NT2/D1 (cell line): ENCODE measurements around the gene XYLT1.

Experiments used
- DNase-seq: peaks from one replicate; pipeline ENCODE4 v3.0.0-alpha.2; 2011; ENCODE audit warnings: low read depth, low spot score
- H3K27me3 ChIP-seq: 2 replicates; pipeline ENCODE4 v1.6.0; 2011; ENCODE audit warnings: mild to moderate bottlenecking; ENCODE audit not compliant: insufficient read length, insufficient read depth
- H3K36me3 ChIP-seq: 2 replicates; pipeline ENCODE4 v1.6.1; 2011; ENCODE audit warnings: mild to moderate bottlenecking, low read length, mixed read lengths; ENCODE audit not compliant: insufficient read depth, insufficient read length
- H3K4me1 ChIP-seq: 2 replicates; pipeline ENCODE4 v1.5.1; 2011; ENCODE audit not compliant: insufficient read depth, insufficient read length
- H3K4me3 ChIP-seq: 2 replicates; pipeline ENCODE4 v1.5.1; 2011; ENCODE audit warnings: low read depth; ENCODE audit not compliant: insufficient read length
- H3K9ac ChIP-seq: 2 replicates; pipeline ENCODE4 v1.6.0; 2011; ENCODE audit warnings: low read depth; ENCODE audit not compliant: insufficient read length
- H3K9me3 ChIP-seq: 2 replicates; pipeline ENCODE4 v1.5.1; 2011; ENCODE audit warnings: mild to moderate bottlenecking, low read length; ENCODE audit not compliant: insufficient read depth
- SUZ12 ChIP-seq: IDR thresholded peaks from 2 replicates; pipeline ENCODE4 v1.6.1; 2011; ENCODE audit not compliant: insufficient read length, insufficient read depth; ENCODE audit errors: extremely low read depth
- YY1 ChIP-seq: IDR thresholded peaks from 2 replicates; pipeline ENCODE4 v1.6.1; 2011; ENCODE audit not compliant: insufficient read length, insufficient read depth
- ZNF274 ChIP-seq: IDR thresholded peaks from 2 replicates; pipeline ENCODE4 v1.6.1; 2011; ENCODE audit warnings: mild to moderate bottlenecking, low read depth, low read length

Gene XYLT1

GRCh38 chr16:17407321-17407720 is 63.4 kb downstream of the XYLT1 start:
- no peaks in the 10 kb centered on the region for H3K27me3 ChIP-seq
- H3K9me3 ChIP-seq, result peaks cover 10% of the 10 kb centered on the region; the same call in 1 of the 2 replicates
- TF ChIP-seq SUZ12, result no peak
- TF ChIP-seq ZNF274, result no peak
- no peak for TF ChIP-seq YY1
- no peak for DNase-seq
- H3K9ac ChIP-seq, result no peak overlapping the region
- no peaks in the 10 kb centered on the region for H3K36me3 ChIP-seq
- peaks cover 8% of the 10 kb centered on the region for H3K4me1 ChIP-seq
- H3K4me3 ChIP-seq, result no peak overlapping the region

- Histone ChIP-seq H3K36me3 (no peaks in the 10 kb centered on the region), H3K9me3 (peaks cover 10% of the 10 kb centered on the region; the same call in 1 of the 2 replicates), H3K4me1 (peaks cover 5% of the 10 kb centered on the region), H3K9ac (no peak overlapping the region), H3K27me3 (no peaks in the 10 kb centered on the region), H3K4me3 (no peak overlapping the region)
- no peak for TF ChIP-seq SUZ12
- TF ChIP-seq YY1, result no peak
- TF ChIP-seq ZNF274, result no peak
- no peak for DNase-seq
These were observed 65.6 kb downstream of the XYLT1 start for GRCh38 chr16:17404941-17405689.

- H3K9ac ChIP-seq, result no peak overlapping the region
- no peak for TF ChIP-seq YY1
- no peak for TF ChIP-seq SUZ12
- TF ChIP-seq ZNF274, result no peak
- H3K4me3 ChIP-seq, result no peak overlapping the region
These were observed 66.8 kb downstream of the XYLT1 start for GRCh38 chr16:17403859-17404545.

GRCh38 chr16:17403156-17403809 is 67.5 kb downstream of the XYLT1 start:
- H3K4me1 ChIP-seq, result peaks cover 5% of the 10 kb centered on the region
- no peak for DNase-seq
- H3K27me3 ChIP-seq, result no peaks in the 10 kb centered on the region
- H3K4me3 ChIP-seq, result no peak overlapping the region
- peaks cover 9% of the 10 kb centered on the region; the same call in 1 of the 2 replicates for H3K9me3 ChIP-seq
- H3K9ac ChIP-seq, result no peak overlapping the region
- H3K36me3 ChIP-seq, result no peaks in the 10 kb centered on the region
- TF ChIP-seq YY1, result no peak
- TF ChIP-seq SUZ12, result no peak
- TF ChIP-seq ZNF274, result no peak

More at GRCh38 chr16:17403859-17404545, 66.8 kb downstream of the XYLT1 start:
- no peak for DNase-seq
- peaks cover 5% of the 10 kb centered on the region for H3K4me1 ChIP-seq
- H3K36me3 ChIP-seq, result no peaks in the 10 kb centered on the region
- peaks cover 10% of the 10 kb centered on the region; the same call in 1 of the 2 replicates for H3K9me3 ChIP-seq
- no peaks in the 10 kb centered on the region for H3K27me3 ChIP-seq

GRCh38 chr16:17397499-17397891 is 73.3 kb downstream of the XYLT1 start:
- DNase-seq, result no peak
- no peak for TF ChIP-seq ZNF274
- no peak for TF ChIP-seq YY1
- no peak for TF ChIP-seq SUZ12
- Histone ChIP-seq H3K9ac (no peak overlapping the region), H3K36me3 (no peaks in the 10 kb centered on the region), H3K4me1 (no peaks in the 10 kb centered on the region), H3K4me3 (no peak overlapping the region), H3K9me3 (no peaks in the 10 kb centered on the region), H3K27me3 (no peaks in the 10 kb centered on the region)

- TF ChIP-seq YY1, result no peak
- TF ChIP-seq ZNF274, result no peak
- TF ChIP-seq SUZ12, result no peak
- no peaks in the 10 kb centered on the region for H3K27me3 ChIP-seq
- H3K9ac ChIP-seq, result no peak overlapping the region
- H3K4me1 ChIP-seq, result no peaks in the 10 kb centered on the region
- no peak overlapping the region for H3K4me3 ChIP-seq
- H3K9me3 ChIP-seq, result 0 out of 2 replicates have a peak, but pooled peaks cover 4% of the 10 kb centered on the region
- DNase-seq, result no peak
- no peaks in the 10 kb centered on the region for H3K36me3 ChIP-seq
These were observed 73.8 kb downstream of the XYLT1 start for GRCh38 chr16:17396762-17397498.
